ENCODE measurements around the gene OR10G6. TPM values are rescaled to one million over a fixed set of nuclear protein-coding genes. Genes with fewer than 3 reads are reported as not detected.
A peak's percentile ranks its signal among the peaks of the same experiment; 100 is the strongest.
"Not testable (repeated sequence)": the region's sequence is repeated elsewhere in the genome, so short reads cannot be mapped to it uniquely, and the experiment has no call there.

OR10G6 gene, protein sequence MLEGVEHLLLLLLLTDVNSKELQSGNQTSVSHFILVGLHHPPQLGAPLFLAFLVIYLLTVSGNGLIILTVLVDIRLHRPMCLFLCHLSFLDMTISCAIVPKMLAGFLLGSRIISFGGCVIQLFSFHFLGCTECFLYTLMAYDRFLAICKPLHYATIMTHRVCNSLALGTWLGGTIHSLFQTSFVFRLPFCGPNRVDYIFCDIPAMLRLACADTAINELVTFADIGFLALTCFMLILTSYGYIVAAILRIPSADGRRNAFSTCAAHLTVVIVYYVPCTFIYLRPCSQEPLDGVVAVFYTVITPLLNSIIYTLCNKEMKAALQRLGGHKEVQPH
- total RNA-seq = not detected in 2 replicates

DNA sequence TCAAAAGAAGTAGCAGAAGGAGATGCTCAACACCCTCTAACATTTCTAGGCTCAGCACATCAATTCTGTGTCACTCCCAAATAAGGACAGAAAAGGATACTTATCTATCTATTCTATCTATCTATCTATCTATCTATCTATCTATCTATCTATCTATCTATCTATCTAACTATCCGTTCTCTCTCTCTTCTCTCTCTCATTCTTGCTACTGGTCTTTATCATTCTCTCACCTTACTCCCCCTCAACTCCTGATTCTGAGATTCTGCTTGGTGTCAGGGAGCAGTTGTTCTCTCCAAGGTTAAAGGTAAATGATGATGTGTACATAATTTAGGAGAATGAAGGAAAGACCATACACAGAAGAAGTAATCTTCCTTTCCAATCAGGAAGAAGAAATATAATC lies at the start of gene OR10G6:
Gene OR10G6, minus strand, starts transcription at position 43 of the 400 bp plus-strand sequence. Its CDS starts 0 bp downstream, at position 43.
- no peak for DNase-seq (ENCODE audit: low read depth in 2 of 2)

DNA sequence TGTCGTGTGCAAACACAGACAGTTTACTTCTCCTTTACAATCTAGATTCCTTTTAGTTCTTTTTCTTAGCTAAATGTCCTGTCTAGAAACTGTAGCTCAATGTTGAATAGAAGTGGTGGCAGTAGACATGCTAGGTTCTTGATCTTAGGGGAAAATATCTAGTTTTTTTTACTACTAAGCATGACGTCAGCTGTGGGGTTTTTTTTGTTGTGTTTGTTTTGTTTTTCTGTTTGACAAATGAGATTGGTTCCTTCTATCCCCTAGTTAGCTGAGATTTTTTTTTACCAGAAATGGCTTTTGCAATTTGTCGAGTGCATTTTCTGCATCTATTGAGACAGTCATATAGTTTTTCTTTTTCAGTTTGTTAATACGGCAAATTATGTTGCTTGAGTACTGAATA lies 48.5 kb upstream of the OR10G6 start:
- no peak for DNase-seq (ENCODE audit: low read depth in 2 of 2)

DNA sequence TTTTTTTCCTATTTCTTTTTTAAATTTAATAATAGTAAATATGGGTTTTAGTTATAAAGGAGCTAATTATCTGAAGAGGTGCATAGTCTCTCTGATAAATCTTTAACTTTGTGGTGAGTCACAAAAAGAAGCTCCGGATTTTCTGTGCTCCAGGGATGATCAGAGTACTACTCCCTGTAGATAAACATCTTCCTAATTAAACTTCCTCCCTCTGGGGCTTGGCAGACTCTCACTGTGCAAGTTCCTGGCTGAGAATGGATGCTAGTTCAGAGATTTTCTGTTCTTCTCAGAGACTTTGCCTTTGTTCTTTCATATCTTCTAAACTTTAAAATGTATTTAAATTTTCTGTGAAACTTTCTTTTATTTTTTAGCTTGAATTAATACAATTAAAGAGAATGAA lies 46.3 kb upstream of the OR10G6 start, which contains the start of gene OR10G7:
Gene OR10G7, minus strand, starts transcription at position 72 of the 400 bp plus-strand sequence. CDS start 2,324 bp downstream, outside the sequence.
- DNase-seq (ENCODE audit: low read depth in 2 of 2) = no peak

DNA sequence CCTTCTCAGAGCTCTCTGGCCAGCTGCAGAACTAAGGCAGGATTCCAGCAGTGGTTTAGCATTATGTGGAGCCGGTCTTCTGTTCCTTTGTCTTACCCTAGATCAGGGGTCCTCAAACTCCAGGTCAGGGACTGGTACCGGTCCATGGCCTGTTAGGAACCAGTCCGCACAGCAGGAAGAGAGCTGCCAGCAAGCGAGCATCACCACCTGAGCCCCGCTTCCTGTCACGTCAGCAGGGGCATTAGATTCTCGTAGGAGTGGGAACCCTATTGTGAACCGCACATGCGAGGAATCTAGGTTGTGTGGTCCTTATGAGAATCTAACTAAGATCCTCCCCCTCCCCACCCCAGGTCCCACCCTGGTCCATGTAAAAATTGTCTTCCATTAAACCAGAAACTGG lies 44.6 kb upstream of the OR10G6 start:
- DNase-seq (ENCODE audit: low read depth in 2 of 2) = no peak

DNA sequence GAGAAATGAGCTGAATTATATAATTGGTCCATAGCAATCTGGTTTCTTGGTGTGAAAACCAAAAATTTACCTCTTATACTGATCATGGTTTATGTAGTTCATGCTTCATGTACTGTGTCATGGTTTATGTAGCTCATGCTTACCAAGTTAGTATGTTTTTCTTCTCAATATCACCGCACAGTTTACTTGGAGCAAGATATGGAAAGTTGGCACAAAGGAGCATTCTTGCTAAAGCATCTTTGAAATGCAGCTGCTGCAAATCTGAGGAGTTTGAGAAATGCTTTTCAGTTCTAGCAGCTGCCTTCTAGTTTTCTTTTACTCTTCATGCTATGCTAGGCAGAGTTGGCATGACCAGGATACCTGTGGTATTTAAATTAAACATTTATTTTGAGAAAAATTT lies 41.7 kb upstream of the OR10G6 start:
- no peak for DNase-seq (ENCODE audit: low read depth in 2 of 2)

DNA sequence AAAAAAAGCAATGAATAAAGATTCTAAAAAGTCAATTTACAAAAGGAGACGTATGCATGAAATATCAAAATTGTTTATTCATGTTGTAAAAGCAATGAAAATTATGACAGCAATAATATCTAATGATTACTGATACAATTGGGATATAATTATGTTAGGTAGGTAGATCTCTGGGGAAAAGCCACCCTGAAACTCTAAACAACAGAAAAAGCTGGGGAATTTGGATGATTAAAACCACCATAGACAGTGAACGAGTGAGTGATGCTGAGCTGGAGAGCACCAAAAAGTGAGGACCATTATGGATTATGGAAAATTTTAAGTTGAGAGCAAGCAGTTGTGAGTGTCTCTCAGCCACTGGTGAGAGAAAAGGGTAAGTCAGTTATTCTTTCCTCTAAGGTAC lies 31.5 kb upstream of the OR10G6 start, which contains the start of gene OR10G8:
Gene OR10G8, plus strand, starts transcription at position 301 of the 400 bp plus-strand sequence. CDS start 2,825 bp downstream, outside the sequence.
- DNase-seq (ENCODE audit: low read depth in 2 of 2) = no peak

DNA sequence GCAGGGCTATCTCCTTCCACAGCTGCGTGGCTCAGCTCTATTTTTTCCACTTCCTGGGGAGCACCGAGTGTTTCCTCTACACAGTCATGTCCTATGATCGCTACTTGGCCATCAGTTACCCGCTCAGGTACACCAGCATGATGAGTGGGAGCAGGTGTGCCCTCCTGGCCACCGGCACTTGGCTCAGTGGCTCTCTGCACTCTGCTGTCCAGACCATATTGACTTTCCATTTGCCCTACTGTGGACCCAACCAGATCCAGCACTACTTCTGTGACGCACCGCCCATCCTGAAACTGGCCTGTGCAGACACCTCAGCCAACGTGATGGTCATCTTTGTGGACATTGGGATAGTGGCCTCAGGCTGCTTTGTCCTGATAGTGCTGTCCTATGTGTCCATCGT lies 20.9 kb upstream of the OR10G6 start:
- DNase-seq (ENCODE audit: low read depth in 2 of 2) = not testable (repeated sequence)

DNA sequence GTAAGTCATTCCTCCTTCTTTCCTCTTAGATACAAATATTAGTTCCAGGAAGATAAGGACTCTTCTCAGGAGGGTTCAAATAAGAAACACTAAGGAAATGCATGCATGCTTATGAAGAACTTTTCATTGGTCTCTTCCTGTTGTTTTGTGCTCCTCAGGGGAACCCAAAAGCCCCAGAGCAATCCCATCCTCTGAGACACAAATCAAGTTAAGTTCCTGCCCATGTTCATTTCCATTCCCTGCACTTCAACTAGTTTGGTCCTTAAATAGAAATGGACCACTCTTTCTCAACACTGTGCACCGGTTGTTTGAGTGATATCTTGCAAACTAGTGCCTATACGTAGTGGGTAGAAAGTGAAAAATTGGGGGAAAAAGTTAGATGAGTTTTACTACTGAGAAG lies 17.7 kb upstream of the OR10G6 start, which contains the start of gene OR10G4:
Gene OR10G4, plus strand, starts transcription at position 301 of the 400 bp plus-strand sequence. CDS start 2,578 bp downstream, outside the sequence.
- no peak for DNase-seq (ENCODE audit: low read depth in 2 of 2)

DNA sequence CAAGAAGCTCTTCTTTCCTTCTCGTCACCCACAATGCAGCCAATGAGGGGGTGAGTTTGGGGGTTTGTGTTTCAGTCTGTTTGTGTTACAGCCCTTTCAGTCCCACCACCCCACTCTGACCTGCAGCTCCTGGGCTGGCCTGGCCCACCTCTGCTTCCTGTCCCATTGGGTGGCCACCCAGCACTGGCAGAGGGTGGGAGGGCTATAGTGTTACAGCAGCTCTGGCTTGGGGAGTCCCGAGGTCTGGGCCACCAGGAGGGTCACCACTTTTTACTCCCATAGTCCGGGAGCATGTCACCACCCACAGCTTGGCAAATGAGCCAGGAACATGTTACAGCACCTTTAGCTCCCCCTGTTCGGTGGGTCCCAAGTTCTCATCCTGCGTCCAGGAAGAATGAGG lies 15.7 kb downstream of the OR10G6 start:
- no peak for DNase-seq (ENCODE audit: low read depth in 2 of 2)

DNA sequence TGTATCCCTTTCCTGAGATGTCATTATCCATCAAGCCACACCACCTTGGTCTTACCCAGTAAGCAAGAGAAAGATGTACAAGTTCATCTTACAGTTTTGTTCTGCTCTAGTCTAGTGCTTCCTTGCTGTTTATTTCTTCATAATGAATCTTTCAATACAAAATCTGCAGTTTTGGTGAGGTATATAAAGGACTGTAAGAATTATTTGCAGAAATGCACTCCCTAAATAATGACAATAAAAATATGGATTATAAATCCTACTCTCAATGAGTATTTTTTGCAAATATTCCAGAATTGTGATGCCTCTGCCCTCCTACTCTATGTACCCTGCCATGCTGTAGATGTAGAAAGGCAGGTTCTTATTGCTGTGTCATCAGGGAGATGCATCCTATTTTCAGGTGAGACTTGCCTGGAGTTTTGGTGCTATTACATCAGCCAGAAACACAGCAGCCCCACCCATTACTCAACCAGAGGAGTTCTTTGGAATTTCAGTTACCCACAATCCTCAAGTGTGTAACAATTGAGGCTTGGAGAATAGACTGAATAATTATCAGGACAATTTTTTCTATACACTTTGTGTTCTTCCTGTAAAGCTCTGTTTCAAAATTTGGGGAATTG lies 17.1 kb downstream of the OR10G6 start, which contains the start of gene OR10S1:
Gene OR10S1, minus strand, starts transcription at position 51 of the 617 bp plus-strand sequence. CDS start 117 bp downstream, outside the sequence.
- DNase-seq (ENCODE audit: low read depth in 2 of 2) = no peak

DNA sequence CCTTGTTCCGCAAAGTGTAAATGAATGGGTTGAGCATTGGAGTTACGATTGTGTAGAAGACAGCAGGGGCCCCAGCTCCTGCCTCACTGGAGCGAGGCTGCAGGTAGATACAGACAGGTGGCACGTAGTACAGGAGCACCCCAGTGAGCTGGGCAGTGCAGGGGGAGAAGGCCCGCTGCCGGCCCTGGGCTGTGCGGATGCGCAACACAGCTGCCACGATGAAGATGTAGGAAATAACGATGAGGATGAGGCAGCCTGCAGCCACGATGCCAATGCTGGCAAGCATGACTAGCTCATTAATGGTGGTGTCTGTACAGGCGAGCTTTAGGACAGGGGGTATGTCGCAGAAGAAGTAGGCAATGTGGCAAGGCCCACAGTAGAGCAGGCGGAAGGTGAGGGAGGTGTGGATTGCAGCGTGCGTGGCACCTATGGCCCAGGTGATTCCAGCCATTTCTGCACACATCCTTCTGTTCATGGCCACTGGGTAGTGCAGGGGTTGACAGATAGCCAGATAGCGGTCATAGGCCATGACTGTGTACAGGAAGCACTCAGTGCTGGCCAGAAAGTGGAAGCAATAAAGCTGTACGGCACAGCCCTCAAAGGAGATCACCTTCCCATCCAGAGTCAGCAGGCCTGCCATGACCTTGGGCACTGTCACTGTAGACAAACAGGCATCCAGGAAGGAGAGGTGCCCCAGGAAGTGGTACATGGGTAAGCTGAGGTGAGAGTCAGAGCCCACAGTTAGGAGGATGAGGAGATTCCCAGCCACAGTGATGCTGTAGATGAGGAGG lies 18.0 kb downstream of the OR10G6 start:
- no peak for DNase-seq (ENCODE audit: low read depth in 2 of 2)

DNA sequence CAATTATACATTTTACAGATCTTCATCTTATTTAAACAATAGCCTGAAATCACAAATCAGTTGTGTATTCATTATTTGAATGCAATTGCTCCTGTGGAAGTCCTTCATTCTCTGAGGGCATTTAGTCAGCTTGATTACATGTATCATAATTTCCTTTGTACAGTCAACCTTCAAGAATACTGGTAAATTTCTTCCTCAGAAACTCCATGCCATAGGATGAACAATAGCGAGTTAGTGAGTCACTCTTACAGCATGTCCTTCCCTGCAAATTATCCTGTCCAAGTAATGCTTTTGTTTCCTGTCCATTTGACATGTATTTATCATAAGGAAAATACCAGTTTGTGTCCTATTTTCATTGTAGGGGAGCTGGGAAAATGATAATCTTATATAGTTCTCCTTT lies 21.1 kb downstream of the OR10G6 start:
- DNase-seq (ENCODE audit: low read depth in 2 of 2) = peak in 1 of 2 donors; percentile 93

DNA sequence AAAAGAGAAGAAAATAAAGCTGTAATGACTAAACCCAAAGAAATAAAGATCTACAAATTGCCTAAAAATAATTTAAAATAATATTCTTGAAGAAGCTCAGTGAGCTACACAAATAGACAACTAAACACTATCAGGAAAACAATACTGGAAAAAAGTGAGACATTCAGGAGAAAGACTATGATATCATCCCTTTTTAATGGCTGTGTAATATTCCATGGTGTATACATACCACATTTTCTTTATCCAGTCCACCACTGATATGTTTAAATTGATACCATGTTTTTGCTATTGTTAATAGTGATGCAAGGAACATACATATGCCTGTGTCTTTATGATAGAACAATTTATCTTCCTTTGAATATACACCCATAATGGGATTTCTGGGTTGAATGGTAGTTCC lies 38.2 kb downstream of the OR10G6 start:
- no peak for DNase-seq (ENCODE audit: low read depth in 2 of 2)

DNA sequence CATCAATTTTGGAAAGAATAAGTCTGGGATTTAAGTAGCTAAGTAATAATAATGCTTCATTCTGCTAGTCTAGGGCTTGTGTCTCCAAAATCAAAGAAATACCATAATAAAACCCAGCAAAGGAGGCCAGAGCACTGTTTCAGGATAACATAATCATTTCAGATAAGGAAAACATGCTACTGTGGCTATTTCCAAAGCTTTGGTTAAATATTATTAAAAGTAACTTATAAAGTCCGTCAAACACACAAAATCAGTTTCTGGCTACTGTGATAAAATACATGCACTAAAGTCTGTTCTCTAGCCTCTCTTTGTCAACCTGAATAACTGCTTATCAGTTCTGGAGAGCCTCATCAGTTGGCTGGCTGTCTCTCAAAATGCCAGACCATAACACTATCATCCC lies 49.8 kb downstream of the OR10G6 start:
- no peak for DNase-seq (ENCODE audit: low read depth in 2 of 2)

Other genes starting within 250 kb of the OR10G6 start
- gene OR6X1, start 240.6 kb downstream of the OR10G6 start, total RNA-seq = not detected in 2 replicates
- not detected in 2 replicates for gene OR6M1, start 188.8 kb downstream of the OR10G6 start, total RNA-seq
- gene TMEM225, start 109.5 kb downstream of the OR10G6 start, total RNA-seq = not detected in 2 replicates
- not detected in 2 replicates for gene OR8D4, start 93.0 kb downstream of the OR10G6 start, total RNA-seq
- not detected in 2 replicates for gene OR4D5, start 55.5 kb downstream of the OR10G6 start, total RNA-seq
- gene OR6T1, start 51.3 kb downstream of the OR10G6 start, total RNA-seq = not detected in 2 replicates
- not detected in 2 replicates for gene OR10S1, start 17.4 kb downstream of the OR10G6 start, total RNA-seq
- not detected in 2 replicates for gene OR10G4, start 17.8 kb upstream of the OR10G6 start, total RNA-seq
- not detected in 2 replicates for gene OR10G9, start 27.9 kb upstream of the OR10G6 start, total RNA-seq
- gene OR10G8, start 31.6 kb upstream of the OR10G6 start, total RNA-seq = not detected in 2 replicates
- gene OR10G7, start 46.2 kb upstream of the OR10G6 start, total RNA-seq = not detected in 2 replicates
- gene VWA5A, start 120.3 kb upstream of the OR10G6 start, total RNA-seq = 3.6 and 4.6 TPM in 2 replicates
- not detected in 2 replicates for gene OR10D3, start 188.2 kb upstream of the OR10G6 start, total RNA-seq
- gene OR8G1, start 245.9 kb upstream of the OR10G6 start, total RNA-seq = under 0.01 TPM in 1 of 2 replicates, not detected in the other